Heart right ventricle (tissue), 16 donors: ENCODE measurements around the gene SETD3. TPM values are rescaled to one million over a fixed set of nuclear protein-coding genes. Genes with fewer than 3 reads are reported as not detected.

ENCODE experiments used
- ATAC-seq, 8 donors: fragments of 200-7000 bp; cut with Tn5 transposase; one replicate each; pipeline ENCODE4 v1.9.1; 2020; ENCODE audit warnings: mild to moderate bottlenecking in 8 of 8, moderate library complexity in 8 of 8, moderate number of reproducible peaks in 1 of 8
- DNase-seq, 2 donors: peaks; one replicate each; pipeline ENCODE4 v3.0.0-alpha.2; 2020
- H3K27ac ChIP-seq, 10 donors: fragments of 200-600 bp; sonication (generic) in 2 of 10; one replicate each; pipeline versions ENCODE4 v1.5.0 to v1.8.0; 2020 to 2022; ENCODE audit warnings: mild to moderate bottlenecking in 3 of 10
- H3K27me3 ChIP-seq, 7 donors: fragments of 200-600 bp; one replicate each; pipeline ENCODE4 v1.8.0; 2021 to 2022; ENCODE audit warnings: mild to moderate bottlenecking in 2 of 7
- H3K36me3 ChIP-seq, 9 donors: fragments of 200-600 bp; sonication (generic) in 1 of 9; one replicate each; pipeline versions ENCODE4 v1.5.0 to v1.8.0; 2020 to 2022; ENCODE audit warnings: mild to moderate bottlenecking in 2 of 9
- H3K4me1 ChIP-seq, 9 donors: fragments of 200-600 bp; sonication (generic) in 1 of 9; one replicate each; pipeline versions ENCODE4 v1.5.0 to v1.8.0; 2020 to 2022; ENCODE audit warnings: mild to moderate bottlenecking in 4 of 9
- H3K4me3 ChIP-seq, 10 donors: fragments of 200-600 bp; sonication (generic) in 2 of 10; one replicate each; pipeline versions ENCODE4 v1.5.0 to v1.8.0; 2020 to 2022; ENCODE audit warnings: mild to moderate bottlenecking in 7 of 10, moderate library complexity in 2 of 10
- H3K9me3 ChIP-seq, 11 donors: fragments of 200-600 bp in 10 of 11; sonication (generic) in 2 of 11; one replicate each; pipeline versions ENCODE4 v1.5.0 to v1.8.0; 2013 to 2022; ENCODE audit warnings: mild to moderate bottlenecking in 2 of 11, control low read depth in 1 of 11, moderate library complexity in 1 of 11
- CTCF ChIP-seq, 9 donors: fragments of 200-600 bp; sonication (generic) in 2 of 9; IDR thresholded peaks; one replicate each; pipeline versions ENCODE4 v1.5.0 to v1.8.0; 2021 to 2022; ENCODE audit warnings: antibody characterized with exemption in 9 of 9, mild to moderate bottlenecking in 5 of 9, moderate library complexity in 1 of 9
- WGBS, 2 donors: extraction: QIAGEN DNeasy Blood & Tissue Kit; methylation state at CpG; one replicate each; pipeline ENCODE4 v1.1.7; 2013; ENCODE audit warnings: inconsistent platforms in 1 of 2; 5-methylcytosine and 5-hydroxymethylcytosine counted together
- intact Hi-C, 10 donors: fragments of 100-400 bp; cut with DNase I; formaldehyde crosslinking; loops; one replicate each; pipeline versions ENCODE4 v1.11.1 to v1.14.2; 2022
- polyA plus RNA-seq, 2 donors: library from polyadenylated mRNA; stranded (reverse); fragments of 200-250 nt; gene quantifications; one replicate each; pipeline ENCODE4 v1.2.3, GENCODE V29; 2013
- total RNA-seq, 10 donors: library from RNA; stranded (reverse); fragmentation: NEBNext Ultra II Directional in 3 of 10; extraction: Animal tissue kit (Norgen Biotek cat#: 25700) in 3 of 10; gene quantifications; one replicate each; pipeline versions ENCODE4 v1.2.1 to v1.2.4, GENCODE V29; 2021 to 2023
- donor health status: Arrhythmogenic right ventricular cardiomyopathy.
- donor health status: ischemic (EF 13 %, LVEDD 7.1; RV severe dilation, severe dysfunction).
- donor health status: healthy with polysubstance abuse.
- donor health status: DM: no; HTN: yes; CAD: no.
- donor health status: DM: no; HTN: no; CAD: no.
- donor health status: ischemic (EF 25% LVEDD 6.9; RV normal size, moderate dysfunction).
- donor health status: ischemic (EF 25% LVEDD 5.7; RV mildly dilated, moderate dysfunction).
- donor health status: healthy.
- donor health status: DM: yes; HTN: yes; CAD: no.
- donor health status: Ischemic cardiomyopathy.
- donor health status: ischemic (EF 35%, LVEDD 5.7; RV mildly dilated, moderate dysfunction).
- donor health status: nonischemic (EF 11% LVEDD 7.7; RV severe dilation, severe dysfunction).
- donor health status: DM: yes; HTN: yes; CAD: no.
- donor health status: PGD.
- donor health status: ischemic (EF 29% LVEDD 5.4; RV normal size, mild dysfunction).
- donor health status: nonischemic (EF 23%, LVEDD 6.1; RV moderate dilation, normal function).

The SETD3 gene
- total and polyA plus RNA-seq, 12 donors = 35.0 to 129 (median 106) TPM

GRCh38 chr14:99484106-99484505, 3.4 kb upstream of the SETD3 start:
- Histone ChIP-seq H3K36me3 (no peaks in the 10 kb centered on the region), H3K9me3 (no peaks in the 10 kb centered on the region), H3K4me1 (peaks cover 0 to 76% (median 47%) of the 10 kb centered on the region in 9 donors), H3K4me3 (no peak overlapping the region), H3K27ac (no peak overlapping the region), H3K27me3 (no peaks in the 10 kb centered on the region)
- intact Hi-C loops = no loop called here
- DNase-seq = no peak
- no peak for ATAC-seq
- TF ChIP-seq CTCF (IDR thresholded peaks at IDR 0.05) = no peak
- 54 to 55% methylated on average over 2 of the region's 2 CpGs for WGBS, 2 donors

GRCh38 chr14:99481745-99482099, 1.1 kb upstream of the SETD3 start:
- intact Hi-C loops = no loop called here
- Histone ChIP-seq H3K9me3 (no peaks in the 10 kb centered on the region), H3K27ac (peak overlapping the region; percentile 27 to 95 (median 88)), H3K4me3 (peak overlapping the region; percentile 66 to 94 (median 90)), H3K4me1 (peaks cover 0 to 76% (median 47%) of the 10 kb centered on the region in 9 donors), H3K36me3 (no peaks in the 10 kb centered on the region), H3K27me3 (no peaks in the 10 kb centered on the region)
- DNase-seq = no peak
- no peak for TF ChIP-seq CTCF (IDR thresholded peaks at IDR 0.05)
- 0% methylated on average over 17 of the region's 17 CpGs for whole genome bisulfite sequencing, 2 donors
- no peak for ATAC-seq

- H3K27ac ChIP-seq = peak within 1 kb of the TSS; percentile 75 to 97 (median 91)
- no peak for TF ChIP-seq CTCF (IDR thresholded peaks at IDR 0.05)
- WGBS, 2 donors = 0% methylated on average over 78 to 82 of the region's 82 CpGs
- intact Hi-C loops = no loop called here
- no peaks in the 10 kb centered on the region for H3K27me3 ChIP-seq
- peak; percentile 95 to 98 (median 97) for ATAC-seq
- peak within 1 kb of the TSS; percentile 72 to 94 (median 90) for H3K4me3 ChIP-seq
- peak; percentile 100 for DNase-seq
- H3K9me3 ChIP-seq = no peaks in the 10 kb centered on the region
- H3K4me1 ChIP-seq = peaks cover 0 to 75% (median 41%) of the 10 kb centered on the region in 9 donors
- H3K36me3 ChIP-seq = no peaks in the 10 kb centered on the region
These were observed 472 bp upstream of the SETD3 start, which contains the start of gene CCNK for GRCh38 chr14:99480917-99481744. Gene CCNK (plus strand): TSS chr14:99481409. CDS start chr14:99492678, 11,269 bp downstream.

DNA sequence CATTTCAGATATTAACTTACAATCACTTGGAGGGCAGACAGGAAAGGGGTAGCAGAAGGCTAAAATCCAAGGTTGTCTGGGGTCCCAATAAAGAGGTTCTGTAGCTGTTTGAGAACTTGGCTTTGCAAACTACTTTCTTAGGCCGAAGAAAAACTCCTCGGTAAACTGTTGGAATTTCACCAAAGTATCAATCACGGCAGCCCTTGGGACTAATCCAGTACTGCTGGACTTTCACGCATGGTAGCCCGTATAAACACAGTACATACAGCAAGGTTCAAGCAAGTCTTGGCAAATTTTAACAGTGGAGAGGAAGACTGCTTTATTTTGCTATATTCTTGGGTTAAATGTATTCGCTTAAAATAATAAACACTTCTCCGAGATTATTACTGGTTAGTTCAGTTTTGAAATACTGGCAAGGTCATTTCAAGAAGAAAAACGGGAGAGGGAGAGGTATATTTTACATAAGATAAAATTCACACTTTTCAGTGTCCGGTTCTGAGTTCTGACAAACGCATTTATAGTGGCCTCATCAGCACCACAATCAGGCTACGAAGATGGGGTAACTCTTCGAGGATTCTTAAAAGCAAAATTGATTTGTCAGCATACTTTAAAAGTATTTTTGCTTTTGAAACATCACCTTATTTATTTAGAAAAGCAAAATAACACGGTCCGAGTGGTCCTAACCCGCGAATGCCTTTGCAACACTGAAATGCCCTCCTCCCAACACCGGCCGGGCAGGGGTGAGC, 1.3 kb downstream of the SETD3 start:
- intact Hi-C loops = no loop called here
- TF ChIP-seq CTCF (IDR thresholded peaks at IDR 0.05) = peak in 1 of 9 donors; percentile 34
- ATAC-seq = no peak
- H3K36me3 ChIP-seq = no peaks in the 10 kb centered on the region
- no peak for DNase-seq
- no peaks in the 10 kb centered on the region for H3K9me3 ChIP-seq
- 10 to 11% methylated on average over 18 of the region's 18 CpGs for WGBS, 2 donors
- no peaks in the 10 kb centered on the region for H3K27me3 ChIP-seq
- peak overlapping the region in 9 of 10 donors; percentile 89 to 97 (median 90) for H3K27ac ChIP-seq
- H3K4me1 ChIP-seq = peaks cover 0 to 77% (median 54%) of the 10 kb centered on the region in 9 donors
- H3K4me3 ChIP-seq = peak overlapping the region; percentile 68 to 94 (median 84)
